ENCODE measurements around the gene STRIP1.

STRIP1 gene

DNA sequence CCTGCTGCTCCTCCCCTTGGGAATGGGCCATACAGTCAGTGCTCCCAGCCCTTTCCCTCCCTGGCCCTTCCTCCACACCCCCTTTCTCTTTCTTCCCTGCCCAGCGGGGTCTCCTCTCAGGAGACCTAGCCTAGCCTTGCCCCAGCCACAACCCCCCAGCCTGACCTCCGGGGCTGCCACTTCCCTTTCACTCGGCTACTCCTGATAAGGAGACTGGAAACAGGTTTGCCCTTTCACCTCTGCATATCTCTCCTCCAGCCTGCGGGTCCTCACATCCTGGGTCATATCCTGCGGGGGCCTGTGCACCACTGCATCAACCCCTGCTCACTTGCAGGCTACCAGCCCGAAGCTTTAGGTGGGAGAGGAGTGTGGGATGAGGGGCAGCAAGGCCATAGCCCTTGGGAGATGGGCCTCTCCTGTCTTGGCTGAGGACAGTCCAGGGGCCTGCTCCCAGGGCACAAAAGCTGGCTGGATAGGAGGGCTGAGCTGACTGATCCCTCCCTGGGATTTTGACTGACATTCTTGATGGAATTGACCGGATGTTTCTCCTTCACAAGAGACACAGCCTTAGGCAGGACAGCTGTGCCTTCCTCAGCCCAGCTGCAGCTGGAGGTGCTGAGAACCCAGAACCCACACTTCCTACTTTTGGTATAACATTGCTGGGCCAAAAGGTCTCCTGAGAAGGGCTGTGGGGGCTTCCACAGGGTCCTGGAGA is 55.3 kb downstream of the STRIP1 start:
- DNase-seq, result no peak

DNA sequence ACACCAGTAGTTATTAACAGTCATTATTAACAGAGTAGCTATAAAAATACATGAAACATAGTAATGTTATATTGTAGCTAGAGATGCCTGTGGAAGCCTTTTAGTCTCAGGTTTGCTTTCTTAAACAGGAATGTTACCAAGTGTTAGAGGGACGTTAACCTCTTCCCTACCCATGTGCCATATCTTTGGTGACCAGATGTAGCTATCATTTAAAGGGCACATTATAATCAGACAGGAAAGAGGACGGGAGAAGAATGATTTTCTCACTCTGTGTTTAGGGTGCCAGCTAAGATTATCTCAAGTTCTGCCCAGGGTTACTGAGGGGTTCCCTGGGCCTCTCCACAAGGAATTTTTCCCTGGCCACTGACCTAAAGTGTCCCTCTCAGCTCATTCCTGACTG is 57.0 kb downstream of the STRIP1 start:
- no peak for DNase-seq

DNA sequence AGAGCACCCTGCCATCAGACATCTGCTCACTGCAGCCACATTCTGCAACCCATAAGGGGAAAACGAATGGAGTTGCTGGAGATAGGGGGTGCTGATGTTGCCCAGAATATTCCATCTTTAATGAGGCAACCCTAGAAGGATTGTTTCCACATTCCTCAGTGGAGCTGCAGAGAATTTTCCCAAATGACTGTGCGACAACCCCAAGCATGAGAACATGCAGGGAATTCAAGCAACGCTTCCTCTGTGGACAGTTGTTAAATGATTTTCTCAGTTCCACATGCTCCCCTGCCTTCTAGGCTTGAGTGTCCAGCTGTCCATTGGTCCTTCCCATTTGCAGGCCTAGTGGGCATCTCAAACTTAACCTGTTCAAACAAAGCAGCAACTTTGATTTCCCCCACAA is 57.4 kb downstream of the STRIP1 start:
- no peak for DNase-seq

DNA sequence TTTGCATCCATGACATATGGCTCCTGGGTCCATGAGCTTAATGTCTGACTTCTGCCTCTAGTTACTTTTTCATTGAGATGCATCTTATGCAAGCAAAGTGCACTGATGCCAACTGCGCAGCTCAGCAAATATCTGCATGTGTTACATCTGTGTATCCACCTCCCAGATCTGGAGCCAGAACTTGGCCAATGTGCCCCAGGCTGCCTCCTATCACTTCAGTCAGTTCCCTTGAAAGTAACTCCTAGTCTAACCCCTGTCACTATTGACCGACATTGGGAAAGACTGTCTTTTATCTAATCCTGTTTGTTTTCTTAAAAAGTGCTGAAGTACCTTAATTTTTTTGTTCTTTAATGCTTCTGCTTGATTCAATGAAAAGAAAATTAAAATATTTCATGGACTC is 58.6 kb downstream of the STRIP1 start:
- DNase-seq, result no peak

DNA sequence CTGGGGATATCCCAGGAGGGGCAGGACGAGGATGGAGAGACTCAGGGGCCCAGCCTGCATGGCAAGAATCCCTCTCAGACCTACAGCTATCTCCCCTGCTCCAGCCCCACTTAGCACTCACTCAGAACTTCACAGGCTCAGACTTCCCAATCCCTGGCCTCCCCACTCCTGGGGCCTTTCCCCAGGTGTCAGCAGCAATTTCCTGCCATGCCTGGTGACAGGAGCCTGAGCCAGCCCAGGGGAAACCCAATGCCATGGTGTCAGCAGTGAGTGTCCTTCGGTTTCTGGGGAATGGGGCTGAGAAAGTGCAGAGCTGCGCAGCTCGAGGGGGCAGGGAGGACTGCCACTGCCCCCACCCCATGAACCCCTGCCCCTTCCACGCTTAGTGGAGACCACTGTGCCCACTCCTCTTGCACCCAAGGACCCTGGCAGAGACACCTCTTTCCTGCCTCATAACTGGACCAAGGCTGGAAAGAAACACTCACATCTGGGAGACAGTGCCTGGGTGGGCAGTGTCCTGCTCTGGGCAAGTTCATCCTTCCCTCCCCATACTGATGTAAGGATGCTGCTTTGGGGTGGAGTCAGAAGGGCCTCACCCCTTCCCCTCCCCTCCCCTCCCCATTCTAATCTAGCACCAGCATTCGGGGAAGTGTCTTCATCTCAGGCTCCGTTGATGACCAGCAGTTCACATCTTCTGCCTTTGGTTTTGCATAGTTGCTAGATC is 60.7 kb downstream of the STRIP1 start:
- no peak for DNase-seq

DNA sequence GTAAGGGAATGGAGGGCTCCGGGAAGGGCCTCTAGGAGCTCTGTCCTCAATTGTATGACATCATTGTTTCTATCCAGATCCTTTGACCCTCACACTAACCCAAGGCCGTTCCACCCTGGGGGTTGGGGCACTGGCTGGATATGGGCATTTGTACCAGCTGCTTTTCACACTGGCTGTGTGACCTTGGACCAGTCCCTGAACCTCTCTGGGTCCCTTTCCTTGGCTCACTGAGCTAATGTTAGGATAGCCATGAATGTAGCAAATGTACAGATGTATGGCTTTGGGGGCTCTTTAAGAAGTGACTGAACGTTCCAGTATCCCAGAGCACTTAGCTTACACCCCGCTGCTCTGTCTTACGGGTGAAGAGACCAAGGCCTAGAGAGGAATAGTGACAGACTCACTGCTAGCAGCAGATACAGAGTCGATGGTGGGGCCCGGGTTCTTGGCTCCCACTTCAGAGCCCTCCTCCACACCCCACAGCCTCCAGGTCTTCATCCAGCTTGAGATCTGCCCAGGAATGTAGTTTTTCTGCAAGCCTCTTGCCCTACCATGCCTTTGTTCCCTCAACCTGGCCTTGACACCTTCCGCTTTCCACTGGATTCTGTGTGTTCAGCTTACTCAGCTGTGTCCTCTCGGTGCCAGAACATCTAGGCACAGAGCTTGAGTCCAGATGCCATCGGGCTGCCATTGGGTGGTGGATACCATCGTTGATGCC is 63.2 kb downstream of the STRIP1 start:
- no peak for DNase-seq

DNA sequence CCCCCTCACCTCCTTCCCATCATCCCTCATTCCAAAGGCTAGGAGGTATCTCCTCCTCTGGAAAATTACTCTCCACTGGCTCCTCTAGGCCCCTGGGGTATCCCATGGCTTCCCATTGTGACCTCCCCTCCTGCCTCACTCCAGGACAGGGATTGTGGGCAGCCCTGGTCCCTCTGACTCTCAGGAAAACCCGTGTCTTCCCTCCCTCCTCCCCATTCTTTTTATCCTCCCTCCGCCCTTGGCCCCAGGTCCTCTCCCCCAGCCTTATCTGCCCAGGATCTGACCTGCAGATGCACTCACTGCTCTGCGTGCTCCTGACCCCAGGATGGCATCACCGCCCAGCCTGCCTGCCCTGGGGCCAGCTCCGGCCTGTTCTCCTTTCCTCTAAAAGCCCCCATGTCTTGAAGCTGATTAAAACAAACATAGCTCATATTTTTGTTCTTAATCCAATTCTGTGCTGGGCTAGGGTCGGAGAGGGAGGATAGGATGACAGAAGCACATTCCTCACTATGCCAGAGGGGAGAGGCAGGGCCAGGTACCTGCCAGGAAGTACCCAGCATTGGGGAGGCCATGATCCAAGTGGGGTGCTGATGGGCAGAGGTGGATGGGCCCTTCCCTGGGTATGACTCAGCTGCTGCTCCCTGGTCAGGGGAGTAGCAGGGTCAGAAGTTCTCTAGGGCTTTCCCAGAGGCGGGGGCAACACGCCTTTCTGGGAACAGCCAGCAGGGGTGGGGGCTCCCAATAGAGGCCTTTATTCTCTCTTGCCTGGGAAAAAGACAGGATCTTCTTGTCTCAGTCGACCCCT is 64.0 kb downstream of the STRIP1 start:
- no peak for DNase-seq

DNA sequence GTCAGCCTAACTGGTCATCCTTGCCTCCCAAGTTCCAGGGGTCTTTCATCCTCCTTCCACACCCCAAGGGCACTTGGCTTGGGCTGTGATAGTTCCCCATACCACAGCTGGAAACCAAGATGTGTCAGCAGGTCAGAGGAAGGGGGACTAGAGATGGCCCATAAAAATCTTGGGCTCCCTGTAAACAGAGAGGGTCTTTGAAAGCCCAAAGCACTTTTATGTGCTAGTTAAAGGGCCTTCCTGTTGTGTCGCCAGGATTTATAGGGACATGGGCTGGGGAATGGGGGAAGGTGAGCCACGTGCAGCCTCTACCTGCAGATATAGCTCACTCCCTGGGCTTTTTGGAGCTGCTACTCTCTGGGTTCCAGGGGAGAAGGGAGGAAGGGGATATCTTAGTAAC is 65.9 kb downstream of the STRIP1 start:
- DNase-seq, result no peak

DNA sequence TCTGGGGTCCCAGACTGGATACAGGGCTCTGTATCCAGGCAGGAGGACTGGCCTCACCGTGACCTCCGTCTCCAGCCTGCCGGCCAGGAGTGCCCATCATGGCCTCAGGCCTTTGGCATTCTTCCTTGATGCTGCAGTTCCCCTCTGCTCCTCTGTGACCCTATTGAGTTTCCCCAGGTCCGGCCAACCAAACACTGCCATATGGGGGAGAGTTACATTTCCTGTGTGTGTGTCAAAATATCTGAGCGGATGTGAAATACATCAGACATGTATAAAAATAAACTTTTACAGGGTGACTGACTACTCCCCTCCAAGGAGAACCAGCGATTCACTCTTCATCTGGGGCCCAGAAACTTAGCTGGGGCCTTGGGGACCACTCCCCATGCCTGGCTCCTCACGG is 67.7 kb downstream of the STRIP1 start:
- DNase-seq, result no peak

Data from anterior cingulate cortex (tissue), 58 donors.